DMS 273 (cell line): Measurements from ENCODE around the gene MDK.

ENCODE experiments used
- DNase-seq: peaks from one replicate; lab custom pipeline; 2025; ENCODE audit not compliant: unreplicated experiment; lab: John Stamatoyannopoulos, UW

MDK gene

GRCh38 chr11:46393231-46393616 is 11.8 kb downstream of the MDK start:
- DNase-seq: no peak

GRCh38 chr11:46393759-46394158 is 12.3 kb downstream of the MDK start:
- no peak for DNase-seq

DNA sequence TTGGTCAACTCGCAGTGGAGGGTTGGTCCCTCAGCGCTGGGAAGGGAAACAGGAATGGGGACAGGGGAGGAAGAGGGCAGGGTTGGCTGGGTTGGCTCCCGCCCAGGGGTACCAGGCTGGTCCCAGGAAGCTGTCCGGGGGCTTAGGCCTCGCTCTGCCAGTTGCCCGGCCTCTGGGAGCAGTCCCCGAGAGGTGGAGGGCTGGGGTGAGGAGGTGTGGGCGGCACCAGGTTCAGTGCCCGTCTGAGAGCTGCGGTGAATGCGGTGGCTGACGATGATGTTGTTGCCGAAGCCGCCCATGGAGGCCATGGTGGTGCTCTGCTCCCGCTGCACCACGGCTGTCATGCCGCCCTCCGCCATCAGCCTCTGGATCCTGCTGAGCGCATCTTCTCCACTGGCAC is 16.1 kb downstream of the MDK start:
- no peak for DNase-seq

DNA sequence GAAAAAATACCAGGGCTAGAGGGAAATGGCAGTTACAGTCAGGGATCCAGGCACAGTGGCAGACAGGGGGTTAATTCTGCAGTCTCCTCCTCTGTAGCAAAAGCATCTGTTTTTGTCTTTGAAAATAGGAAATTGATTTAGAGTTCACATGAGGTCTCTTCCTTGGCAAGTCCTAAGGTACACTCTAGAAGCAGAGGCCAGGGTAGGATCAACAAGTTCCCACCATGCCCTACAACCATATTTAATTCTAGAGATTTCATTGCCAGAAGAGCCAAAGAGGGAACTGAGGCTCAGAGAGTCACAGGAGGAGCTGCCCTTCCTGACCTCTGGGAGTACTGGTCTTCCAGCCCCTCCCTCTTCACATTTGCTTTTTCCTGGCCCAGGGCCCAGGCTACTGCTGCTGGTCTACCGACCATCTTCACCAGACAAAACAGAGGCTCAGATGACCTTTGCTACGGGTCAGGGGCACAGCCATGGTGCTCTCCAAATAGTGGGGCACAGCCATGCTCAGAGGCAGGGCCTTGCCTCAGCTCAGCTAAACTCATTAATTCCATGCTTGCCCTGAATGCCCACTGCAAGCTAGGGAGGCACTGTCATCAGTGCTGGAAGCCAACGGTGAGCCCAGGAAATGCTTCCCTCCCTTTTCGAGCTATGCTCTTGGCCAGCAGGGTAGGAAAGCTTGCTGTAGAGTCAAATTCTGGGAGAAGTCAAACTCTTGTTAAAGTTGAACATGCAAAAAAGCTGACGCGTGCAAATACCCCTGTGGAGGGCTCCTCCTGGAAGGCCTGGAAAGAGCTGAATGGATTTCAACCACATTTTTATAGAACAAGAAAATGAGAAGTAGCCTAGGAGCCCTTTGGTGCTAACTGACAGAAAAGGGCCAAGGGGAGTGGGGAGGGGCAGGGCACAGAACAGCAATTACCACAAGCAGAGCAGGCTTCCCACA is 21.8 kb downstream of the MDK start:
- no peak for DNase-seq

DNA sequence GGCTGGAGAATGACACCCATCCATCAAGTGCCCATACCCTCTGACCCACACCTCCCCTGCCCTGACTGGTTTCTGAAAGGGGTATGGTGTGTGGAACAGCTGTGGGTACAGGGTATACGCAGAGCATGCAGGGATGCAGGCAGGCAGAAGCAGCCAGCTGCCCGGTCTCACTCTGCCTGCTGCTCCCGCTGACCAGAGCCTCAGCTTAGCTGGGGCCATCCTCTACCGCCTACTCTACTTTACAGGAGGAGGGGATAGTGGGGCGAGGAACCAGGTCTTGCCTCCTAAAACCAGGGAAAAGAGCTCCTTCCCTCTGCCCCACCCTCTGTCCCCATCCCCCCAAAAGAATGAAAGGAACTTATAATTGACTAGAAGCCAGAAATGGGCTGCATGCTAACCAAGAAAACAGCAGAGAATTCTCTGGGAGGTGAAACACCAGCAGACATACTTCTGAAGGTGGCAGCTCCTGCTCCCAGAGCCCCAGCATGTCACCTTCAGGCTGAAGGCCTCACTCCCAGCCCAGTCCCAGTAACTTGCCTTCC is 23.1 kb downstream of the MDK start:
- no peak for DNase-seq

- DNase-seq: no peak
Measured at GRCh38 chr11:46407635-46408034, 26.2 kb downstream of the MDK start.

- no peak for DNase-seq
Measured at GRCh38 chr11:46408407-46408986, 27.0 kb downstream of the MDK start.

GRCh38 chr11:46410021-46410420 is 28.6 kb downstream of the MDK start:
- DNase-seq: peak; percentile 62

DNA sequence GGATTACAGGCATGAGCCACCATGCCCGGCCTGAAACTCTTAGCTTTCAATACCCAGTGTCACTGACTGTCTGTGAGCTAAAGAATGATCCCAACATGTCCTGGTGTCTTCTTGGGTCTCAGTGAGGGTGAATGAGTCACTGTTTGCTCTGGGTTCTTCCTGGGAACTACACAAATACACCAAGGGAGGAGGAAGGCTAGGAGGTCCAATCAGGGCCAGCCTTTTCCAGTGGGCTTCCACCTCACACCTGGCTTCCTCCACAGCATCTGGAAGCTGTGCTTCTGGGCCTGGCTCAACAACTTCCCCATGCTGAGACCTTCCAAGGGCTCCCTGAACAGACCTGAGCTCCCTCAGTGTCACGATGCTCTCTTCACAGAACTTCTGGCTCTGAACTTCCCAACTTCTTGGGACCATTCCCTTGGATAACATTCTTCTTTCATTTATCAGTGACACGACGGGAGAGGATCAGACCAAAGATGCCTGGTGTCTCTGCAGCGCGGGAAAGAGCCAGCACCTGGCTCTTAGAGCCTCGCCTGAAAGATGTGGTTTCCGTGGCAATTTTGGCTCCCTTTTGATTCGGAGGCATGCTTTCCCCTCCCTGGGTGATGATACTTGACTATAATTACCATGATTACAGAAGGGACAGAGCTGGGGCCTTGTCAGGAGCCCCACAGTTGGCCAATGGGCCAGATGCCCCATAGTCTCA is 32.4 kb downstream of the MDK start:
- no peak for DNase-seq

DNA sequence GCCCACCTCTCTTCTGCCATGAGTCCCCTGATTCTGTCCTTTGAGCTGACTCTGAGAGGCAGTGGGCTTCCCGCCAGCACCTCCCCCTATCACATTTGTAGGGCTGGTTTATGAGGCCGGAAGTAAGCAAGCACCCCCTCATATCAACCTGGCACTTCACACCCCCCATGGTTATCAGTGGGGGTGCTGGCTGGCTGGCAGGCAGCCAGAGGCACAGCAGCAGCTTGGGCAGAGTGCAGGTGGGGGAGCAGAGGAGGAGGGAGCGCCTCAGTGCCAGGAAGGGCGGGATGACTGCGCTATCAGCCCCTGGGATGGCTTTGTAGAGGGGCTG is 33.0 kb downstream of the MDK start:
- DNase-seq: peak; percentile 42

DNA sequence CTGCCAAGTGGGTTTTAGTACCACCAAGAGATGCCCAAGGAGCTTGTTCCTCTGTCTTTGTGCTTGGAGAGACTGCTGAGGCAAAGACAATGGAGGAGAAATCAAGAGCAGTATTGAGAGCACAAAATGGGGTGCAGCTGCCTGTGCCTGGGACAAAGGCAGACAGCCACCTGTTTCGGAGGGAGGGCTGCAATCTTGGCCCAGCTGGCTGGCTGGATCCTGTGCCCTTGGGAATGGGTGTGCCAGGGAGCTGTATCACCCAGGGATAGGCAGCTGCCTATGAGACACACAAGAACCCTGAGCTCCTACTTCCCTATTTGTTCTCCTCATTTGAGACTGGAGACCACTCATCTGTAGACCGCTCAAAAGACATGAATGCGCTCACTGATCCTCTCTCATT is 33.4 kb downstream of the MDK start:
- DNase-seq: no peak

- DNase-seq: no peak
Measured at GRCh38 chr11:46417711-46418110, 36.2 kb downstream of the MDK start.

- DNase-seq: no peak
Measured at GRCh38 chr11:46418751-46419150, 37.3 kb downstream of the MDK start.

DNA sequence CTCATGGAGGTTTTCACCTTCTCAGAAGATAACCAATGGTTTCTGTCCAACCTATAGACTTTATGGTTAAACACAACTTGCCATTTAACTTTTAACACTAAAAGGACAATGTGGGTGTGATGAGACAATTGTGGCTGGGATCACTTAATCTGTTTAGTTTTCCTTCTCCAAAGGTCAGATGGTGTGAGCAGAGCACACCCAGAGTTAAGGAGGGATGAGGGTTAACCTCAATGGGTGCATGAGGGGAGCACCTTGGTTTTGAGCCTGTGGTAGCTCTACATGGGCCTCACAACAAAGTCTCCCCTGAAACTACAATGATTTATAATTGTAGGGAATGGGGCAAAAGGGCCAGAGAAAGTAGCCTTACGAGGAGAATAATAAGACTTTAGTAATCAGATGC is 39.0 kb downstream of the MDK start:
- no peak for DNase-seq

GRCh38 chr11:46421257-46421880 is 39.9 kb downstream of the MDK start:
- peak; percentile 9 for DNase-seq

- no peak for DNase-seq
Measured at GRCh38 chr11:46422588-46422987, 41.1 kb downstream of the MDK start.

DNA sequence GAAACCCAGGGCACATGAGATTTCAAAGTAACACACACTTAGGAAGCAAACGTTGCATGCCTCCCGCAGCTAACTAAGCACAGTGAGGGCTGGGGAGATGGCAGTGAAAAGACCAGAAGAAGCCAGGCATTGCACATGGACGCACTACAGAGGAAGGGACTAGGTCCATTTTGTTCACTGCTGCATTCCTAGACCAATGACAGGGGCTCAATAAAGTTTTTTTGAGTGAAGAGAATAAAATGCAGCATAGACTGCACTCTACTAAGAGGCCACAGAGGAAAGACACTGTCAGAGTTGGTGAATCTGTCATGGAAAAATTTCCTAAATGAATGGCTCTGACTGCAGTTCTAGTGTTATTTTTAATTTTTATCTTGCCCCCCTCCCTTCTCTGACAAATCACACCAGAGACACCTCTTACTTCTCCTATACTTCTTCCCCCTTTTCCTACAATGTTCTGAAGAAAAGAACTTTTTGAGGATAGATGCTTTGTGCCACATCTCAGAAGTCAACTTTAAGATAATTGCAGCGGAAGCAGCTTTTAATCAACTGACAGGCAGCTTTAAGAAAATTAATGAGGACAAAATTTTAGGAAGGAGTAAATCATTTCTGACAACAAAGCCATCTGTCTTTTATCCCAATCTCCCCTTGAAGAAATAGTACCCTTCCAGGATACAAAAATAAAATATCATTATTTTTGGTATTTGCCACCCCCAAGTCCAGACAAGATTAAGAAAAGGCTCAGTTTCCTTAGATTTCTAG is 44.9 kb downstream of the MDK start:
- DNase-seq: no peak

DNA sequence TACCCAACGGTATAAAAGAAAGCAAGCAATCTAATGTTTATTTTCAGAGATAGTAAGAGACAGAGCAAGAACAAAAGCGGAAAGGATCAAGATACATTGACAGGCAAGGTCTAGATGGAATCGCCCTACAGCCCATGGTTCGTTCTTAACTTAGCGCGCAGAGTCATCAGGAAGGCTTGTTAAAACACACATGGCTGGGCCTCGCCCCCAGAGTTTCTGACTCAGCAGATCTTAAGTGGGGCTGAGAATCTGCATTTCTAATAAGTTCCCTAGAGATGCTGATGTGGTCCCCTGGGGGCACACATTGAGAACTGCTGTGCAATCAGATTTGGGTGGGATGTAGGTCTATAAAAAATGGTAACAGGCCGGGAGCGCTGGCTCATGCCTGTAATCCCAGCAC is 45.9 kb downstream of the MDK start:
- DNase-seq: no peak

- DNase-seq: no peak
Measured at GRCh38 chr11:46429717-46430116, 48.2 kb downstream of the MDK start.

DNA sequence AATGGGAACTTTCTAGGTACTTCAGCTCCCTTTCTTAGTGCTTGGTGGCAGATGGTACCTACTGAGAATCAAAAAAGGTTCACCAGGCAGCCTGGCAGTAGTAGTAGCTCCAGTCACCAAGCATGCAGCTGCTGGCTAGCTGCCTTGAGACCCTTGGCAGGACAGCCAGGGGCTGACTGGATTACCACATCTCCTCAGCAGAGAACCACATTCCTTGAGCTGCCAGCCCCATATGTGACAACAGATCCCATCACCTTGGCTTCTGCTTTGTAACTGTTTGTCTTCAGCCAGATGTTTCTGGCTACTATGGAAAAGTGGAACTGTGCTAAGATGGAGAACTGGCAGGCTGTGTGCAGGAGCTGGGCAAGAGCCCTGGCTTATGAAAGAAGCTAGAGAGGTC is 49.7 kb downstream of the MDK start:
- DNase-seq: peak; percentile 11
